Gastrocnemius medialis (tissue), 4 donors: ENCODE measurements around the gene COL6A2.

Experiments
- CTCF ChIP-seq, 5 experiments: fragments of 450-650 bp in 3 of 5; fragments of 200-600 bp in 2 of 5; sonication (generic) in 2 of 5; IDR thresholded peaks in 4 of 5; conservative IDR thresholded peaks in 1 of 5; 1 replicate in 4 of 5; 2 replicates in 1 of 5; pipeline ENCODE4 v1.5.1; 2016 to 2019; ENCODE audit warnings: antibody characterized with exemption in 5 of 5, mild to moderate bottlenecking in 3 of 5, moderate library complexity in 3 of 5
- POLR2A ChIP-seq, 2 donors: fragments of 450-650 bp; IDR thresholded peaks; one replicate each; pipeline ENCODE4 v1.6.1; 2017; ENCODE audit warnings: antibody characterized with exemption in 2 of 2, mild to moderate bottlenecking in 2 of 2, moderate library complexity in 2 of 2

GRCh38 chr21:46145159-46145839 lies 47.4 kb downstream of the COL6A2 start:
- TF ChIP-seq CTCF (IDR thresholded peaks at IDR 0.05 in 4 of 5, conservative IDR thresholded peaks at IDR 0.05 in 1 of 5) (no peak), POLR2A (IDR thresholded peaks at IDR 0.05) (no peak)
